Umbilical cord (tissue), 2 donors: ENCODE measurements around the gene EIF4G3. TPM values are rescaled to one million over a fixed set of nuclear protein-coding genes. Genes with fewer than 3 reads are reported as not detected.
"Not testable (repeated sequence)": the region's sequence is repeated elsewhere in the genome, so short reads cannot be mapped to it uniquely, and the experiment has no call there.

Experiments
- DNase-seq: peaks from one replicate; pipeline ENCODE4 v3.0.0-alpha.2; 2015; ENCODE audit warnings: low spot score
- total RNA-seq: library from RNA; depleted of rRNA; stranded (reverse); fragments of >200 nt; gene quantifications from one replicate; pipeline ENCODE4 v1.2.3, GENCODE V29; 2014; ENCODE audit warnings: low replicate concordance; ENCODE audit not compliant: insufficient read depth

EIF4G3 gene
- total RNA-seq, 1 donor from 2014 or later, result 30.3 TPM

- peak; percentile 18 for DNase-seq
Observed at GRCh38 chr1:20829531-20829930, 347.2 kb downstream of the EIF4G3 start.

- DNase-seq, result no peak
Observed at GRCh38 chr1:20823845-20824244, 352.9 kb downstream of the EIF4G3 start.

GRCh38 chr1:20821466-20821865, 355.2 kb downstream of the EIF4G3 start:
- DNase-seq, result no peak

- DNase-seq, result no peak
Observed at GRCh38 chr1:20819818-20820217, 356.9 kb downstream of the EIF4G3 start.

GRCh38 chr1:20814534-20814871, 362.2 kb downstream of the EIF4G3 start:
- no peak for DNase-seq

GRCh38 chr1:20811916-20812315, 364.8 kb downstream of the EIF4G3 start:
- DNase-seq, result peak; percentile 66

- no peak for DNase-seq
Observed at GRCh38 chr1:20793236-20793635, 383.5 kb downstream of the EIF4G3 start.

GRCh38 chr1:20792196-20792595, 384.5 kb downstream of the EIF4G3 start:
- DNase-seq, result peak; percentile 75

- DNase-seq, result no peak
Observed at GRCh38 chr1:20790785-20791184, 385.9 kb downstream of the EIF4G3 start.

- DNase-seq, result not testable (repeated sequence)
Observed at GRCh38 chr1:20789598-20789997, 387.1 kb downstream of the EIF4G3 start.

- peak; percentile 54 for DNase-seq
Observed at GRCh38 chr1:20787840-20788795, 388.6 kb downstream of the EIF4G3 start.

GRCh38 chr1:20787029-20787839, 389.5 kb downstream of the EIF4G3 start, which contains the start of gene HP1BP3:
Gene HP1BP3 (minus strand): TSS chr1:20787307. CDS start chr1:20780440, 6,867 bp downstream.
- peak; percentile 81 for DNase-seq

GRCh38 chr1:20786253-20787028, 390.3 kb downstream of the EIF4G3 start:
- peak; percentile 97 for DNase-seq

GRCh38 chr1:20785907-20786252, 390.8 kb downstream of the EIF4G3 start:
- DNase-seq, result no peak

- no peak for DNase-seq
Observed at GRCh38 chr1:20775700-20776099, 401.0 kb downstream of the EIF4G3 start.

GRCh38 chr1:20771780-20772179, 404.9 kb downstream of the EIF4G3 start:
- no peak for DNase-seq

- no peak for DNase-seq
Observed at GRCh38 chr1:20770314-20771087, 406.2 kb downstream of the EIF4G3 start.

GRCh38 chr1:20767271-20767670, 409.4 kb downstream of the EIF4G3 start:
- DNase-seq, result no peak

- DNase-seq, result no peak
Observed at GRCh38 chr1:20763417-20763816, 413.3 kb downstream of the EIF4G3 start.

GRCh38 chr1:20760322-20760721, 416.4 kb downstream of the EIF4G3 start:
- no peak for DNase-seq
